Fibroblast of pulmonary artery (primary cell): Measurements from ENCODE around the gene EFEMP2.

ENCODE experiments used
- DNase-seq: peaks from one replicate; pipeline ENCODE4 v3.0.0-alpha.2; 2010; ENCODE audit warnings: low read depth
- H3K4me3 ChIP-seq: replicated peaks from 2 replicates; pipeline ENCODE4 v1.5.1; 2011; ENCODE audit warnings: low read depth, mild to moderate bottlenecking, control low read depth, low read length, moderate library complexity
- CTCF ChIP-seq: IDR thresholded peaks from 2 replicates; pipeline ENCODE4 v1.5.1; 2011; ENCODE audit warnings: mild to moderate bottlenecking, control low read depth, low read length, inconsistent platforms; ENCODE audit errors: missing control alignments

The EFEMP2 gene

DNA sequence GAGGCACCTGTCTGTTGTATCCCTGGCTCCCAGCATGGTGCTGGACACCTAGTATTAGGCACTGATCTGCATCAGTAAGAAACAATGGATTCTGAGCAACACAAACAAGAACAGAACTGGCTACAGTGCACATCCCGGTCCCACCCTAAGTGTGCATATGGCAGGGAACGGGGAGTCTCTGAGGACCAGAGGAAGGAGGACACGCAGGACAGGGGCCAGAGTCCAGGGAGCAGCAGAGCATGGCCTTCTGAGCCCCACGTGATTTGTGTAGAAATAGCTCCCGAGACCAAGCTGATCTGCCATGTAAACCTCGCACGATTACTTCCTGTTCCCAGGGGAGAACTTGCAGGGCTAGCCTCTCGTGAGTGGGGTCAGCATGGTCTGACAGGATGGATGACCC lies 51.5 kb downstream of the EFEMP2 start:
- H3K4me3 ChIP-seq = no peak overlapping the region
- no peak for DNase-seq
- no peak for TF ChIP-seq CTCF

GRCh38 chr11:65817835-65818680 lies 54.5 kb downstream of the EFEMP2 start:
- TF ChIP-seq CTCF = peak; percentile 78
- peak overlapping the region; percentile 56 for H3K4me3 ChIP-seq
- peak; percentile 88 for DNase-seq

DNA sequence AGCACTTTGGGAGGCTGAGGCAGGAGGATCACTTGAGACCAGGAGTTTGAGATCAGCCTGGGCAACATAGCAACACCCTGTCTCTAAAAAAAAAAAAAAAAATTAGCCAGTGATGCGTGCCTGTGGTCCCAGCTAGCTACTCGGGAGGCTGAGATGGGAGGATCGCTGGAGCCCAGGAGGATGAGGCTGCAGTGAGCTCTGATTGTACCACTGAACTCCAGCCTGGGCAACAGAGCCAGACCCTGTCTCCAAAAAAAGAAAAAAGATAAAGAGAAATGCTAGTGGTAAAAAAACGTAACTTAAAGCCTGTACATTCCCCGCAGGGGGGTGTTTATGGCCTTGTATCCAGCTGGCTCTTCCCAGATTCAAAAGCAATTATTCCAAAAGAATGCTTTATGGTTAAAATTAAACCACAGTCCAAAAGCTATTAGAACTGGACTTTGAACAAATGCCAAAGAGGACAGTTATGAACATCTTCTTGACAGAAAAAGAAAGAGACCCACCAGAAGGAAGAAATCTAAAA lies 55.2 kb downstream of the EFEMP2 start:
- no peak for TF ChIP-seq CTCF
- peak; percentile 12 for DNase-seq
- H3K4me3 ChIP-seq = peak overlapping the region; percentile 56

DNA sequence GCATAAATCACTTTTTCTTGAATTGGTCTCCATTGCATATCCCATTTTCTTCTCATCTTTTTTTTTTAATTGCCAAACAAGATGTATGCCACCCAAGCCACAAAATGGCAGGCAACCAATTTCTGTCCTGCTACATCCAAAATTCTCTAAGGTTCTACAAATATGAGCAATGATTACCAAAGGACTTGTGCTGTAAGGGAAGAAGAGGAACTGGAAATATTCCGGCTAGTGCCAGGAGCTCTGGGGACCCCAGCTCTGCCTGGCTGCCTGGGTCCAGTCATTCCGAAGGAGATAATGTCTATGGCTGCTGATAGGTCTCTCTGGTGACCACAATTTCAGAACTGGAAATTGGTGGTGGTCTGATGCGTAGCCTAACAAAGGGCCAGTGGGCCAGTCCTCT lies 55.9 kb downstream of the EFEMP2 start:
- no peak for DNase-seq
- no peak for TF ChIP-seq CTCF
- H3K4me3 ChIP-seq = no peak overlapping the region
